ENCODE results near the gene GASK1A.

GASK1A gene

GRCh38 chr3:43031485-43031884 is 52.4 kb downstream of the GASK1A start:
- CTCF ChIA-PET, result no interaction called here
- no peak for TF ChIP-seq FOXA1 (IDR thresholded peaks at IDR 0.05)
- TF ChIP-seq TARDBP (IDR thresholded peaks at IDR 0.05), result no peak
- TF ChIP-seq NFRKB (IDR thresholded peaks at IDR 0.05), result no peak
- no peak for TF ChIP-seq CTBP1 (IDR thresholded peaks at IDR 0.05; ENCODE audit: borderline replicate concordance)
- no peak for TF ChIP-seq L3MBTL2 (conservative IDR thresholded peaks at IDR 0.05)
- TF ChIP-seq SUZ12 (IDR thresholded peaks at IDR 0.05), result no peak
- no peak for TF ChIP-seq LEF1 (IDR thresholded peaks at IDR 0.05; ENCODE audit: borderline replicate concordance)
- TF ChIP-seq BHLHE40 (IDR thresholded peaks at IDR 0.05; ENCODE audit: borderline replicate concordance), result no peak
- no peak for TF ChIP-seq ZNF384 (IDR thresholded peaks at IDR 0.05)
- no peak for TF ChIP-seq ELF4 (IDR thresholded peaks at IDR 0.05)
- TF ChIP-seq PKNOX1 (IDR thresholded peaks at IDR 0.05), result no peak
- TF ChIP-seq FOXM1 (IDR thresholded peaks at IDR 0.05; ENCODE audit: borderline replicate concordance), result no peak
- no peak for TF ChIP-seq FOXK2 (IDR thresholded peaks at IDR 0.05)
- no peak for TF ChIP-seq HDGF (IDR thresholded peaks at IDR 0.05; ENCODE audit: borderline replicate concordance)
- no peak for TF ChIP-seq ARNT (IDR thresholded peaks at IDR 0.05)
- no peak for TF ChIP-seq SP1 (IDR thresholded peaks at IDR 0.05)
- POLR2A ChIA-PET, result no interaction called here
- no peak for DNase-seq (ENCODE audit: extremely low spot score)

- DNase-seq (ENCODE audit: extremely low spot score), result no peak
- TF ChIP-seq NFRKB (IDR thresholded peaks at IDR 0.05), result no peak
- no peak for TF ChIP-seq CTBP1 (IDR thresholded peaks at IDR 0.05; ENCODE audit: borderline replicate concordance)
- no peak for TF ChIP-seq HDGF (IDR thresholded peaks at IDR 0.05; ENCODE audit: borderline replicate concordance)
- POLR2A ChIA-PET, result no interaction called here
- CTCF ChIA-PET, result no interaction called here
Observed at GRCh38 chr3:43031889-43032545, 52.9 kb downstream of the GASK1A start.

GRCh38 chr3:43032646-43033628 is 53.8 kb downstream of the GASK1A start:
- TF ChIP-seq FOXM1 (IDR thresholded peaks at IDR 0.05; ENCODE audit: borderline replicate concordance), result no peak
- TF ChIP-seq NFRKB (IDR thresholded peaks at IDR 0.05), result no peak
- no peak for TF ChIP-seq LEF1 (IDR thresholded peaks at IDR 0.05; ENCODE audit: borderline replicate concordance)
- no peak for TF ChIP-seq TARDBP (IDR thresholded peaks at IDR 0.05)
- TF ChIP-seq BHLHE40 (IDR thresholded peaks at IDR 0.05; ENCODE audit: borderline replicate concordance), result no peak
- no peak for TF ChIP-seq L3MBTL2 (conservative IDR thresholded peaks at IDR 0.05)
- TF ChIP-seq ELF4 (IDR thresholded peaks at IDR 0.05), result no peak
- no peak for TF ChIP-seq HDGF (IDR thresholded peaks at IDR 0.05; ENCODE audit: borderline replicate concordance)
- TF ChIP-seq SP1 (IDR thresholded peaks at IDR 0.05), result no peak
- DNase-seq (ENCODE audit: extremely low spot score), result no peak
- CTCF ChIA-PET, result no interaction called here
- POLR2A ChIA-PET, result no interaction called here

GRCh38 chr3:43034200-43034599 is 55.1 kb downstream of the GASK1A start:
- POLR2A ChIA-PET, result no interaction called here
- DNase-seq (ENCODE audit: extremely low spot score), result no peak
- no peak for TF ChIP-seq HDGF (IDR thresholded peaks at IDR 0.05; ENCODE audit: borderline replicate concordance)
- no peak for TF ChIP-seq SUZ12 (IDR thresholded peaks at IDR 0.05)
- no peak for TF ChIP-seq PKNOX1 (IDR thresholded peaks at IDR 0.05)
- no peak for TF ChIP-seq BHLHE40 (IDR thresholded peaks at IDR 0.05; ENCODE audit: borderline replicate concordance)
- no peak for TF ChIP-seq L3MBTL2 (conservative IDR thresholded peaks at IDR 0.05)
- no peak for TF ChIP-seq NFRKB (IDR thresholded peaks at IDR 0.05)
- TF ChIP-seq LEF1 (IDR thresholded peaks at IDR 0.05; ENCODE audit: borderline replicate concordance), result no peak
- TF ChIP-seq FOXM1 (IDR thresholded peaks at IDR 0.05; ENCODE audit: borderline replicate concordance), result no peak
- no peak for TF ChIP-seq TARDBP (IDR thresholded peaks at IDR 0.05)
- no peak for TF ChIP-seq ELF4 (IDR thresholded peaks at IDR 0.05)
- no peak for TF ChIP-seq FOXK2 (IDR thresholded peaks at IDR 0.05)
- no peak for TF ChIP-seq ZNF384 (IDR thresholded peaks at IDR 0.05)
- no peak for TF ChIP-seq ARNT (IDR thresholded peaks at IDR 0.05)
- TF ChIP-seq CTBP1 (IDR thresholded peaks at IDR 0.05; ENCODE audit: borderline replicate concordance), result no peak
- no peak for TF ChIP-seq SP1 (IDR thresholded peaks at IDR 0.05)
- TF ChIP-seq FOXA1 (IDR thresholded peaks at IDR 0.05), result no peak
- CTCF ChIA-PET, result no interaction called here

GRCh38 chr3:43034911-43035310 is 55.8 kb downstream of the GASK1A start:
- DNase-seq (ENCODE audit: extremely low spot score), result no peak
- CTCF ChIA-PET, result no interaction called here
- TF ChIP-seq PKNOX1 (IDR thresholded peaks at IDR 0.05), result no peak
- TF ChIP-seq BHLHE40 (IDR thresholded peaks at IDR 0.05; ENCODE audit: borderline replicate concordance), result no peak
- no peak for TF ChIP-seq ZNF384 (IDR thresholded peaks at IDR 0.05)
- no peak for TF ChIP-seq L3MBTL2 (conservative IDR thresholded peaks at IDR 0.05)
- TF ChIP-seq ARNT (IDR thresholded peaks at IDR 0.05), result no peak
- TF ChIP-seq SP1 (IDR thresholded peaks at IDR 0.05), result no peak
- no peak for TF ChIP-seq FOXM1 (IDR thresholded peaks at IDR 0.05; ENCODE audit: borderline replicate concordance)
- no peak for TF ChIP-seq HDGF (IDR thresholded peaks at IDR 0.05; ENCODE audit: borderline replicate concordance)
- TF ChIP-seq SUZ12 (IDR thresholded peaks at IDR 0.05), result no peak
- TF ChIP-seq LEF1 (IDR thresholded peaks at IDR 0.05; ENCODE audit: borderline replicate concordance), result no peak
- POLR2A ChIA-PET, result no interaction called here

Measured in HEK293T (cell line).